ENCODE results near the gene SHISA4.

The SHISA4 gene

GRCh38 chr1:201841265-201841912 lies 47.3 kb upstream of the SHISA4 start:
- CTCF ChIA-PET, result interaction anchor here (0.6 to 5.5 kb wide), 2 partner anchors 13 to 59 kb away, joined by 3 to 27 read pairs; partner anchors contain the start of gene IPO9
- POLR2A ChIA-PET, result interaction anchor here (1.0 kb wide), 1 partner anchor 9 kb away, joined by 3 read pairs; no protein-coding TSS in a partner anchor
- no peak for TF ChIP-seq REPIN1 (tag by site-specific recombination; IDR thresholded peaks at IDR 0.05; ENCODE audit: low read depth)
- no peak for TF ChIP-seq ZNF510 (tag by site-specific recombination; IDR thresholded peaks at IDR 0.05; ENCODE audit: insufficient replicate concordance)
- no peak for TF ChIP-seq ZNF391 (tag by site-specific recombination; IDR thresholded peaks at IDR 0.05; ENCODE audit: borderline replicate concordance, low read depth)
- no peak for TF ChIP-seq ZNF791 (tag by site-specific recombination; IDR thresholded peaks at IDR 0.05)
- TF ChIP-seq SP7 (tag by site-specific recombination; IDR thresholded peaks at IDR 0.05), result no peak
- TF ChIP-seq ZNF792 (tag by site-specific recombination; IDR thresholded peaks at IDR 0.05), result no peak
- TF ChIP-seq ZNF362 (tag by site-specific recombination; IDR thresholded peaks at IDR 0.05), result no peak
- TF ChIP-seq ZNF214 (tag by site-specific recombination; IDR thresholded peaks at IDR 0.05; ENCODE audit: borderline replicate concordance), result no peak
- TF ChIP-seq ZNF639 (tag by site-specific recombination; IDR thresholded peaks at IDR 0.05), result no peak
- TF ChIP-seq ZBTB20 (tag by site-specific recombination; IDR thresholded peaks at IDR 0.05), result no peak

GRCh38 chr1:201842472-201843027 lies 46.1 kb upstream of the SHISA4 start:
- H3K9me3 ChIP-seq (ENCODE audit: control insufficient read depth, insufficient read depth, low read depth, low read length), result no peaks in the 10 kb centered on the region
- POLR2A ChIA-PET, result interaction anchor here (1.6 kb wide), 1 partner anchor 13 kb away, joined by 7 read pairs; the partner anchor contains the start of gene IPO9
- TF ChIP-seq SALL2 (tag by site-specific recombination; IDR thresholded peaks at IDR 0.05; ENCODE audit: borderline replicate concordance), result no peak
- H3K4me3 ChIP-seq (ENCODE audit: low read depth, low read length), result no peak overlapping the region
- peaks cover 2 to 19% of the 10 kb centered on the region in 2 experiments for H3K36me3 ChIP-seq (ENCODE audit: control insufficient read depth in 2 of 2, insufficient read depth in 1 of 2, low read length in 2 of 2)
- CTCF ChIA-PET, result interaction anchor here (0.6 to 5.5 kb wide), 3 partner anchors 14 to 57 kb away, joined by 3 to 27 read pairs (median 5); partner anchors contain the start of gene IPO9
- H3K4me1 ChIP-seq (ENCODE audit: control insufficient read depth, insufficient read depth, low read length), result no peaks in the 10 kb centered on the region
- no peak overlapping the region for H3K27ac ChIP-seq (ENCODE audit: extremely low read depth, low read depth, low read length)

More at GRCh38 chr1:201841265-201841912, 47.3 kb upstream of the SHISA4 start:
- no peaks in the 10 kb centered on the region for H3K9me3 ChIP-seq (ENCODE audit: control insufficient read depth, insufficient read depth, low read depth, low read length)
- H3K4me3 ChIP-seq (ENCODE audit: low read depth, low read length), result no peak overlapping the region
- H3K27ac ChIP-seq (ENCODE audit: extremely low read depth, low read depth, low read length), result no peak overlapping the region
- no peaks in the 10 kb centered on the region for H3K4me1 ChIP-seq (ENCODE audit: control insufficient read depth, insufficient read depth, low read length)
- H3K36me3 ChIP-seq (ENCODE audit: control insufficient read depth in 2 of 2, insufficient read depth in 1 of 2, low read length in 2 of 2), result peaks cover 0 to 20% of the 10 kb centered on the region in 2 experiments; a peak in 2 of 3 replicates

- Histone ChIP-seq H3K4me3 (ENCODE audit: low read depth, low read length) (no peak overlapping the region), H3K4me1 (ENCODE audit: control insufficient read depth, insufficient read depth, low read length) (peaks cover 5% of the 10 kb centered on the region; the same call in 1 of the 2 replicates), H3K27ac (ENCODE audit: extremely low read depth, low read depth, low read length) (no peak overlapping the region), H3K9me3 (ENCODE audit: control insufficient read depth, insufficient read depth, low read depth, low read length) (no peaks in the 10 kb centered on the region), H3K36me3 (ENCODE audit: control insufficient read depth in 2 of 2, insufficient read depth in 1 of 2, low read length in 2 of 2) (peaks cover 10 to 41% of the 10 kb centered on the region in 2 experiments)
- TF ChIP-seq ZNF707 (tag by site-specific recombination; IDR thresholded peaks at IDR 0.05), result no peak
- no peak for TF ChIP-seq ZNF341 (tag by site-specific recombination; IDR thresholded peaks at IDR 0.05; ENCODE audit: low read depth)
- TF ChIP-seq PRDM6 (tag by site-specific recombination; IDR thresholded peaks at IDR 0.05), result peak; percentile 66
- ChIA-PET POLR2A (interaction anchor here (0.6 to 1.4 kb wide), 2 partner anchors 16 to 370 kb away, joined by 3 to 6 read pairs; no protein-coding TSS in a partner anchor), CTCF (interaction anchor here (0.5 to 5.5 kb wide), 4 partner anchors 17 to 365 kb away, joined by 3 to 27 read pairs (median 4); partner anchors contain the start of gene IPO9)
Observed at GRCh38 chr1:201845331-201846083, 43.2 kb upstream of the SHISA4 start.

All from HEK293 (cell line).